ENCODE results near the gene NDST4.

Gene NDST4

DNA sequence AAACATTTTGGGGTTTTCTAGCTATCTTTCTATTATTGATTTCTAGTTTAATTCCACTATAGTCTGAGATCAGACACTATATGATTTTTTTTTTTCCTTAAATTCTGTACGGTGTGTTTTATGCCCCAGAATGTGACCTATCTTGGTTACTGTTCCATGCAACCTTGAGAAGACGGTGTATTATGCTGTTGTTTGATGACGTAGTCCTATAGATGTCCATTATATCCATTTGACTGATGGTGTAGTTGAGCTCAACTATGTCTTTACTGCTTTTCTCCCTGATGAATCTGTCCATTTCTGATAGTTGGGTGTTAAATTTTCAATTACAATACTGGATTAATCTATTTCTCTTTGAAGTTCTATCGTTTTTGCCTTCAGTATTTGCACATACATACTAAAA, 212.5 kb downstream of the NDST4 start:
- no peak for DNase-seq (ENCODE audit: low read depth)

DNA sequence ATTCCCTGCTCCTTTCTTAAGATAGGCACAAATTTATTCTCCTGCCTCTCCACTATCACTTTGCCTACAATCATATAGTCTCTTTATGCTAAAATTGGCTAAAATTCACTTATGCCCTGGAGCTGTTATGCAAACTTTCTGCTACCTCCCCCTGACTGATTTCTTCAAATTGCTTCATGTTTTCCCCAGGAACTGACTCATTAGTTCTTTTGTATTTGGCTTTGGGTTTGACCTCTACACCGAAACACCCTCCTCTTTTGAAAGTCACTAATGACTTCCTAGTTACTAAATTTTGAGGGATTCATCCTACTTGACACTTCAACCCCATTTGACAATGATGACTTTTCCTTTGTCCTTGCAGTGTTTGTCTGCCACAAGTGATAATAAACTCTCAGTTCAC, 222.6 kb downstream of the NDST4 start:
- DNase-seq (ENCODE audit: low read depth): no peak

DNA sequence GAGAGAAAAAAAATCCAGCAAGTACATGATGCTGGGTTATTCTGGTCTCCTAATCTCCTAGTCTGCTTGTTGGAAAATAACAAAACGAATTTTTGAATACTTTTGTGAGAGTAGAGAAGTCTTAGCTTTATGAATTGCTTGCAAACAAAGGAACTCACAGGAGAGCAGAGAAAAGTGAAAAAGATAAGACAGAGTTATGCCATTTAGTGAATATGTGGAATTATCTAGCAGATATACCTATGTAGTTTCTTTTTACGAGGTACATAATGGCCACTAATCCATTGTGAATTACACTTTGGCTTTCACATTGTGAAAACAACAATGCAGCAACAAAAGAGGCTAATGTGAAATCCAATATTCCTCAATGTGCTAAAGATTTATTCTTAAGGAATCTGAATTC, 226.7 kb downstream of the NDST4 start:
- no peak for DNase-seq (ENCODE audit: low read depth)

DNA sequence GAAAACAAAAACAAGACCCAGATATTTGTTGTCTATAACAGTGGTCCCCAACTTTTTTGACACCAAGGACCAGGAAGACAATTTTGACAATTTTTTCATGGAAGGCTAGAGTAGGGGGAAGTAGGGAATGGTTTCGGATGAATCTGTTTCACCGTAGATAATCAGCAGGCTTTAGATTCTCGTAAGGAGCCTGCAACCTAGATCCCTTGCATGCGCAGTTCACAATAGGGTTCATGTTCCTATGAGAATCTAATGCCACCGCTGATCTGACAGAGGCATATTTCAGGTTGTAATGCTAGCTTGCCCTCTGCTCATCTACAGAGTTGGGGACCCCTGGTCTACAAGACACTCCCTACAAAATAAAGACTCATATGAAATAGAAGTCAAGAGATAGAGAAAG, 229.8 kb downstream of the NDST4 start:
- no peak for DNase-seq (ENCODE audit: low read depth)

DNA sequence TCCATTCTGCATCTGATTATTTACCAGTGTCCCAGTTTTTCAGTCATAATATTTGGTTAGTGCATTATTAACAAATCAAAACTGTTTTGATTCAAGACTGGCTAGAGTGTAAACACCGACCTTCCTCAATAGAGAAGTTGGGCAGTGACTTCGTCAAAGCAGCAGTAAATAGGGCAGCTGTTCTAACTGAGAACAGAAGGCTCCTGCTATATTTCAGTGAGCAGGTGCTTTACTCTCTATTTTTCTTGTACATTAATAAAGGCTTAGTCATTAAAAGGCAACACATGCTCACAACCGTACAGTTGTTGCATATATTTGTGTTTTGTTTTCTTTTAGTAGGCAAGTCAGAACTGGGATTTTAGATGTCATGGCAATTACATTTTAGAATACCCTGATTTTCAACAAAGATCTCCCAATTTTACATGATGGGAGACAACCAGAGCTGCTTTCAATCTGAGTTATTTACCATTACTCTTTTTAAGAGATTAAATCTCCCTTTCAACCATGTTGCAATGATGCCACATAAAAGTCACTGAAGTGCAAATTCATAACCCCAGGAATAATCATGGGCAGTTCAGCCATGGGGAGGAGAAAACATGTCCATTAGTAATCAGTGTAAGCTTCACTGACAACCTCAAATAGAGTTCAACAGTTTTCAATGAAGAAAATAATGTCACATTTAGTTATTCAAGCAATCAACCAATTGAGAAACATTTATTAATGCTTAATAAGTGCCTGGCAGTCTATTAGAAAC, 233.3 kb downstream of the NDST4 start:
- DNase-seq (ENCODE audit: low read depth): no peak

DNA sequence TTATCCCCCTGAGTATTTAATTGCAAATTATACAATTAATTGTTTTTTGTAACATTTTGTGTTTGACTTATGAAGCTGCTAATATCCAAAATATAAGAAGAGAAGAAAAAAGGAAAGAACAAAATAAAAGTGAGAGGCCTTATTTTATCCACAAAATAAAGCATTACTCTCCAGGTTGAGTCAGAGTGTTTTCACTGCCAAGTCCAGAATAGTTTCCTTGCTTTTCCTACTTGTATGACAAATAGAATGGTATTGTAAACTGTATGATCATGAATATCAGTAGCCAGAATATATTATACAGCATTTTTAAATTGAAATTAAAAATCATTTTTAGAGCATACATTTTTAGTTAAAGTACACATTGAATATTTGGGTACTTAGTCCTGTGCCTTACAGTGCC, 237.8 kb downstream of the NDST4 start:
- no peak for DNase-seq (ENCODE audit: low read depth)

DNA sequence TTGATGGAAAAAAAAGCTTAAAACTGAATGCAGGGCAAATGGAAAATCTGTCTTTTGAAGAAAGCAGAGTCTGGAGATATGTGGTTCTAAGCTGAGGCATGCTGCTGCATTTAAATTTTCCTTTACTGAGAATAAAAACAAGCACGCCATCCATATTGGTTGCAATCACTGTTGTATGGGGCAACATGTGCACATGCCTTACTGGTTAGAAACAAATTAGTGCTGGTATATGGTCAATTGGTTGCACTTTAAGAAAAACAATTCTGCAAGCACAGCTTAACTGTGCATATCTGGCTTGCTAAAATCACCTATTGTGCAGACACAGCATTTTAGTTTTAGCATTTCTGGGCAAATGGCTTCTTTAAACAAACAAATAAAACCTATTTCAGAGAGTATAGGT, 239.1 kb downstream of the NDST4 start:
- no peak for DNase-seq (ENCODE audit: low read depth)

DNA sequence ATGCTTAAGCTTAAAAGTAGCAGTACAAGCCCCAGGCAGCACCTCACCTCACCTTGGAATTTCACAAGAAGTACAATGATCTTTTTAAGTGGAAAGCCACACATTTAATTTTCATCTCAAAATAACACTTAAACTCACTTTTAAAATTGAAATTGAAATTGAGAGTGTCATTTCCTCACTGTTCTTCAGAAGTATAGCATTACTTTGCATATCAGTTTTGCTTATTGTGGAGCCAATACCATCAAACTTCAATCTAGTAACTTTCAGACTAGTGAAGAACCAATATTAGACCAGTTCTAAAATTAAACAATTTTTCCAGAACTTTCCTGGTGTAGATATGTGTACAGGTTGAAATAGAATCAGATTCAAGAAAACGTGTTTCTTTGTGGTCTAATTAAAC, 242.4 kb downstream of the NDST4 start:
- DNase-seq (ENCODE audit: low read depth): no peak

DNA sequence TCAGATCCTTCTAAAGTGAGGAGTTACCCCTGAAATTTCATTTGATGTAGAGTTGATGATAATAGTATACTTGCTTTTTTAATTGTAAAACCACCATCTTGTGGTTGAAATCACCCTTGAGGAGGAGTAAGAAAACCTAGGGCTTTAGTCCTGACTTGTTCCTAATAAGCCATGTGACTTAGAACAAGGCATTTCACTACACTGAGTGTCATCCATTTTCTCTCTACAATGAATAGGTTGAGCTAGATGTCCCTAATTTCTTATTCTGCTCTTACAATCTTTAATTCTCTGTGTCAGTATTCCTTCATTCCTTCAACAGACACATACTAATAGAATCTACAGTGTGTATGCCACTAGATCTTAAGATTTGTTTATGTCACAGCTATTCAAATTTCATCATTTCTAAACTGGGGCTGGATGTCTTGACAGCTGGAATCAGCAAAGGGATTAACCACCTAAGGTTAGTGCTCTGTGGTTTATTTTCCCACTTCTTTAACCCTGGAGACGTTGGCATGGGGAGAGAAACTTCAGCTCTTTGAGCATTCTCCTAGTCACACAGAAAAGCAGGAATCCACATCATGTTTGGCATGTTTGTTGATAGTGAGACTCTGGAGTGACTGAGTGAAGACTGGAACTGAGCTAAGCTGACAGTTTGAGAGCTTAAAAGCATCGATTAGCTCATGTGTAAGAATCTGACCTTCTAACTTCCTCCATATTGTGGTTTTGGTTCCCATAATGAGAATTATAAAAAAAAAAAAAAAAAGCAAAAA, 246.3 kb downstream of the NDST4 start:
- no peak for DNase-seq (ENCODE audit: low read depth)

DNA sequence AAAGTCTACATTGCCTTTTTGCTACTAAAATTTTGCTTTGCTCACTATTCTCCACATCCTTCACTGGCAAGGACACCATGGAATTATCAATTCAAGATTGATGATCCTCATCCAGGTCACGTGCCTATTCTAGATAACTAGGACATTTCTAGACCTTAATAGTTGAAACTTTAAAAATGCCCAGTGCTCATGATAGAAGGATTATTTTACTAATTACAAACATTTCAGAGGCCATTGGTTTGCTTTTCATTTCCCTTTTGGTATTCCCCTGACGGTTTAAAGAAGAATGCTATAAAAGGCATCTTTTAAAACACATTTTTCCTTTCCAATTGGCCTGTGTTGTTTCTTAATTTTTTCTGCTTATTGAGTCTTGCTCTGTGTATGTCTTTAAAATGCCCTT, 249.4 kb downstream of the NDST4 start:
- DNase-seq (ENCODE audit: low read depth): no peak

DNA sequence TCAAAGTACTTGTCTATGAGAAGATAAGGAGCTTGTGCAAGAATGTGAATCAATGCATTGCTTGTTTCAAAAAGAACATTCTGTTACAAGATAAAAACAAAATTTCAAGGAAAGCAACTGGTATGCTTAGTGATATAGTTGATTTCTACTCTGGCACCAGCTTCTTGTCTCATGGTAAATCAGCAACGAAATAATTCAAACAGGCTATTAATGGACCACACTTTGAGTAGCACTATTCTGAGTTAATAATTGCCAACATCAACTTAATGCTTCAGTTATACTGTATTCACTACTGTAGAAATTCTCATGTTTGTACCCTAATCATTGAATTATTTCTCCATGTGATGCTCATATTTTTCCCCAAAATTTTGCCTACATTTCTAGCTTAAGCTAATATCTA, 252.6 kb downstream of the NDST4 start:
- no peak for DNase-seq (ENCODE audit: low read depth)

DNA sequence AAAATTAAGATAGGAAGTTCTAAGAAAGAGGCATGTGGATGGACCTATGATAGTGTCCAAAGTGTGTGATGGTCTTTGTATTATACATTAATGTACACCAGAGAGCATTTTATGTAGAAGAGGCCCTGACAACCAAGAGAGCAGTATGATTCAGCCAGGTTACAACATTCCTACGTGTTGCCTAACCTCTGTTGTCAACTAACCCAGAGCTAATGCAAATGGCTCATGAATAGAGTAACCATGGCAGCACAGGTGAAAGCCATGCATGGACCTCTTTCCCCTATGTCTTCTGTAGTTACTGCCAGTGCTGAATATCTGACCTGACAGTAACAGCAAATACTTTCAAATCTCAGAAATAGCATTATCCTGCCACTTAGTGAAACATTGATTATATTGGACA, 255.6 kb downstream of the NDST4 start:
- no peak for DNase-seq (ENCODE audit: low read depth)

DNA sequence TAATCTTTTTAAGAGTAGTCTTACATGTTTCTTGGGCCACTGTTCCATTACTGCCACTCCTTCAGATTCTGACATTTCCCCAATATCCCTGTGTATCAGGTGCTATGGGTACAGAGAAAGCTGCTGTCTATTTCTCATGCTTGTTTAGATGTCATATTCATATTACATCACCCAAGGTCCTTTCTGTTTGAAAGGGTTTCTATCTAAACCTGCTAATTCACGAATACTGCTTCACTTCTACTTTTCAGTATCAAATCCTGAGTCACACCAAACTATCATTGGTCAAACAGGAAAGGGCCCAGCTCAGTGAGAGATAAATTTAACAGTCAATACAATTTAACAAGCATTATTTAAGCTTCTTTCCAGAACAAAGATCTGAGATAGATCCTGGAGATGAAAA, 273.4 kb downstream of the NDST4 start:
- DNase-seq (ENCODE audit: low read depth): no peak

DNA sequence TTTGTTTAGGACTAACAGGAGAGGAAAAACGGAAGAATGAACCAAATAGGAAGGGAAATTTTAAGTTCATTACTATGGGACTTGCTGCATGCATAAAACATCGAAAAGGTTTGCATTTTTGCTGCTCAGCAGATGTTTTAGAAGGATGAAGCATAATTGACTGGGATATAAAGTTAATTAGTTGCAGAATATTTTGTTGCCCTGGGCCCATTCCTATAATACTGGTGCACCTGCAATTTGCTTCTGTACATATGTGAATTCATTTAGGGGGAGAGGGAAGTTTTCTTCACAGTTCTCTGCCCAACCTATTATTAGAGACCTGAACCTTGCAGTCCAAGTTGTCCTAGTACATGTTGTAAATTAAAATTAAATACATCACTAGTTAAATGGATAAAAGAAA, 282.8 kb downstream of the NDST4 start:
- no peak for DNase-seq (ENCODE audit: low read depth)

DNA sequence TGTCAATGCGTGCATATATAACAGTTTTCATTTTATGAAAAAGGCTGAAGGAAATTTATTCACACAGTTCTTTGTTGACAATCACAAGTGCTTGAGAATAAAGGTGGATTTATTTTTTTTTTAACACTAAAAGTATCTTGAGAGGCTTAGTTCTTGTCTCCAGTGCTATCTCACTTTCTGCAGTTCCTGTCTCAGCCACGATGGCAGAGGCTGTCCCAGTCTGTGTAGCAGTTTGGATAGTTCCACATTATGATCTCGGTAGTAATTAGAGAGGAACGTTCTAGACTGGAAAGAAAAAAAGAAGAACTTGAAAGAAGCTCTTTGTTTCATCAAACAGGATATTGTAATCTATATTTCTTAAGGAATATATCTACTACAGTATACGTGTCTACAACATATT, 285.8 kb downstream of the NDST4 start:
- DNase-seq (ENCODE audit: low read depth): no peak

DNA sequence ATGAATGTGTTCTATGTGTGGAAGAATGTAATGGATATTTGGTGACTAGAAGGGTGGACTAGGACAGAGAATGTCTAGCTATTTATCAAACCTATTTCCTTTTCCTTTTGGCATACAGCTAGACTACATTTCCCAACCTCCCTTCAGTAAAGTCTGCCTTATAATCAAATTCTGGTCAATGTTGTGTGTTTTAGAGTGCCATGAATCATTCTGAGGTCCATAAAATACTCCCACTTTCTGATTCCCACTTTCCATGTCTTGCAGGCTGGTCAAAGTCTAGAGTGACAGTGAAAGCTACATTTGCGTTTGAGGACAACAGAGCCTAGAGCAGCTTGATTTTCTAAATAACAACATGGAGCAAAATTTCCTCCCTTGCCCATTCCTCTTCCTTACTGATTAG, 297.7 kb downstream of the NDST4 start:
- DNase-seq (ENCODE audit: low read depth): no peak

DNA sequence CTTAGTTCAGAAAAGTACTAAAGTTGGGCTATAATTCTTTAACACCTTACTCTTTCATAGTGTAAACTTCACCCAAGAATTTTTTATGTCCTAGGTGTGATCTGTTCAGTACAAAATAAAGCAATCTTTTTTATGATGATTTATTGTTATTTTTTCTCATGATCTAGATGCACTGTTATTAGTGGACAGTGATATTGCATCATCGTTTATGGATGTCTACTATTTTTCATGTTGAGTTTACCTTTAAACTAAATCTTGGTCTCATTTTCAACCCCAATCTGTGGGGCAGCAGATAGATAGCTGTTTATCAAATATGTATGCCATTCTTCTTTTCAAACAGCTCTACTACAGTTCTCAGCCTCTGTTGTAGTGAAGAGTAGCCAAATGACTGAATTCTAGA, 299.5 kb downstream of the NDST4 start:
- DNase-seq (ENCODE audit: low read depth): no peak

DNA sequence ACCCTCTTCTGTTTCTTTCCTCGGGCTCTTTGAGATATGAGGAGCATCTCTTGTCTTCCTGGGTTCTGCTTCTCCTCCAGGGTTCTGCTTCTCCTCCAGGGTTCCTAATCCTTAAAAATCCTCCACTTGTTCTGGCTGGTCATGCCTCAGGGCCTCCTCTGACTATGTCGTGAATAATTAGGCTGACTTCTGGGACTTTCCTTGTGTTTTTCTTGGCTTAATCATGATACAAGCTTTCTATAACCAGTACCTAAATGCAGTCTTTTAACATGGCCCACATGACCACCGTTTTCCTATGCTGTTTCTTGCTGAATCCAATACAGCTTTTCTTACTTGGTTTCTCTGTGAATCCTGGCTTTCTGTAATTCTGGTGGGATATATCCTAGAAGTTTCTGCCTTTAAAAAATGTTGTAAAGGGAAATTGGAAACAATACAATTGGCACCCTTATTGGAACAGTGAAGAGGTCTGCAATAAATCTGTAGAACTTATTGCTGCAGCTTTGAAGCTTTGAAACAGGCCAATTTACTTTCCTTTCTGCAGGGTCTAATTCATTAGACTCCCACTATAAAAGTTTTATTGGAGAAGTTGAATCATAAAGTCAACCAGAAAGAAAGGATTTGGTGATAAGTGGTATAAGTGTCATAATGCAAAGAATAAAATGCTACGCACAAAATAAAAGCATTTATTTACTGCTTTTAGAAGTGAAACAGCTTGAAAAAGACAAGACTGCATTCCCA, 301.7 kb downstream of the NDST4 start:
- no peak for DNase-seq (ENCODE audit: low read depth)

DNA sequence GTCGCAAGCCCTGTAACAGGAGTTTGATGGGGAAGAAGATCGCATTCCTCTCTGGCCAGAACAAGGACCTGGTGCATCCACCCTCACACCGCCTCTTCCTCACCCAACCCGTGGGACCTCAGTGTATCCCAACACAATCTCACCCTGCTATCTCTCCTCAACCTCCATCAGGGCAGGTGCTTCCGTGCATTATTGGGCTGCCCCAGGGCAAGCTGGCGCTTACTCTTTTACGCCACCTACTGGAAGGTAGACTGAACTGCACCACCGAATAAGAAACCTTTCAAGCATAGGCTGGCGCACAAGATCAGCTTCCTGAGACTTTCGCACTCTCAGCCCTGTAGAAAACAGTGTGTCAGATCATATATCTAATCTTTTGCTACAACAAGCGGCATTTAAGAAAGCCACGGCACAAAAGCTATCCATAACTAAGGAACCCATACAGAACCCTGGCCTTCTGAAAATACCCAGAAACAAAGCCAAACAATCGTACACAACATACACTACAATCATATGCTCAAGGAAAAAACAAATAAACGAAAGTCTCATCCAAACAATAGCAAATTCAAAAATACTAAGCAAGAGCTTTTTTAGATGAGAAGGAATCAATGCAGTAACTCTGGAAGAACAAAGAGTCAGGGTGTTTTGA, 305.5 kb downstream of the NDST4 start:
- no peak for DNase-seq (ENCODE audit: low read depth)

DNA sequence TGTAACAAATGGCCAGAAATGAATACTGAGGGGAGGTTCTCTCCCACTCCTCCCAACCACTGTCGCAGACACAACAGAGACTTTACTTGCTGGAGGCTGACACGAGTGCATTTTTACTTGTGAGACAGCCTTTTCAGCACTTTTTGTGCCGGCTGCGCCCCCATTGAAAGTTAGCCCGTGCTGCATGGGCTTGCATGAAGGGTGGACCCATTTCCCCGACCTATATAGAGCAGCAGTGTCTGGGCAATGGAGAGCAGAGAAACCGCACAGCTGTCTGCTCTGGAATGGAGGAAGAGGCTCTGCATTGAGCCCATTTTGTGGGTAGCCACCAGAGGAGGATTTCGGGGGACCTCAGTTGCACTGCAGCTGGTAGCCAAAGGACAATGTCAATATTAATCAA, 306.1 kb downstream of the NDST4 start:
- no peak for DNase-seq (ENCODE audit: low read depth)

DNA sequence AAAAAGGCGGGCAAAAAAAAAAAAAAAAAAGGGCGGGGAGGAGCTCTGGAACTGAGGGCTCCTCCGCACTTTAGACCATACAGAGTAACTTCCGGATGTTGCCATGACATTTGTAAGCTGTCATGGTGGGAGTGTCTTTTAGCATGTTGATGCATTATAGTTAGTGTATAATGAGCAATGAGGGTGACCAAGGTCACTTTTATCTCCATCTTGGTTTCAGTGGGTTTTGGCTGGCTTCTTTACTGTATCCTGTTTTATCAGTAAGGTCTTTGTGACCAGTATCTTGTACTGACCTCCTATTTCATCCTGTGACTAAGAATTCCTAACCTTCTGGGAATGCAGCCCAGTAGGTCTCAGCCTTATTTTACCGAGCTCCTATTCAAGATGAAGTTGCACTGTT, 321.4 kb downstream of the NDST4 start:
- DNase-seq (ENCODE audit: low read depth): no peak

DNA sequence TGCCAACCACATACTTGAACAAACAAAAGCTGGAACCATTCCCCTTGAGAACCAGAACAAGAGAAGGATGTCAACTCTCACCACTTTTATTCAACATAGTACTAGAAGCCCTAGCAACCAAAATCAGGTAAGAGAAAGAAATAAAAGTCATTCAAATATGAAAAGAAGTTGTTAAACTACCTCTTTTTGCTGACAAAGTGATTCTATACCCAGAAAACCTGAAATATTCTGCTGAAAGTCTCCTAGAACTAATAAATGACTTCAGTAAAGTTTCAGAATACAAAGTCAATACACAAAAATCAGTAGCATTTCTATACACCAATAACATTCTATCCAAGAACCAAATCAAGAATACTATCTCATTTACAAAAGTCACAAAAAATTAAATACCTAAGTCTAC, 327.9 kb downstream of the NDST4 start:
- no peak for DNase-seq (ENCODE audit: low read depth)

DNA sequence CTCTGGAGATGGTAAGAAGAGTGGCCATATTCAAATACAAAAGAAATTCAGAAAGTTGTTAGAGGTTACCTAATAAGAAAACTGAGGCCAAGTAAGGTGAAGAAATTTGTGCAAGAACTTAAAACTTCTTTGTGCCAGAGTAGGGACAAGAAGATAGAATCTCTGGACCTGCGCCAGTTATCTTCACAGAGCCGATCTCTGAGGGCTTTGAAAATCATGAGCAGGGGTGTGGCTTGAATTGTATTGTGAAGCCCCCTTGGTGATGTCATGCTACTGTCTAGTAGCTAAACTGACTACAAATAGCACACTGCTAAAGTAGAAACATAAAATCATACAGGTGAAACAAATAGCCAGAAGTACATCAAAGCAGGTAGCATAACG, 330.2 kb downstream of the NDST4 start:
- DNase-seq (ENCODE audit: low read depth): no peak

Measured in stimulated activated CD4-positive, alpha-beta T cell treated with anti-CD3 and anti-CD28 coated beads, Interleukin-2, amount 100 ng/mL, for 4 hours (primary cell).